GM12878 (cell line): ENCODE measurements around the gene MED31. TPM values are rescaled to one million over a fixed set of nuclear protein-coding genes. Genes with fewer than 3 reads are reported as not detected.

Experiments
- ATAC-seq: fragments of 200-7000 bp; cut with Tn5 transposase; 3 replicates; pipeline ENCODE4 v1.9.1; 2020; ENCODE audit warnings: mild to moderate bottlenecking, moderate library complexity
- BruUV-seq: library from RNA; stranded (reverse); fragments of 400-500 nt; replicated peaks from 2 replicates; lab custom pipeline; 2021; lab: Mats Ljungman, UMichigan
- CTCF ChIA-PET: fragments of 300-600 bp; sonication (Branson Sonifier 250); formaldehyde crosslinking; extraction: SDS; loops from one replicate; lab custom pipeline; 2021; ENCODE audit warnings: inconsistent platforms; lab: Yijun Ruan, JAX
- POLR2A ChIA-PET: fragments of 350-600 bp; formaldehyde crosslinking; extraction: SDS; loops from one replicate; lab custom pipeline; 2021; ENCODE audit warnings: inconsistent platforms; lab: Charles Lee
- RAD21 ChIA-PET: fragments of 300-600 bp; sonication (Branson Sonifier 250); formaldehyde crosslinking; loops from one replicate; lab custom pipeline; 2023; ENCODE audit warnings: antibody characterized with exemption; ENCODE audit not compliant: unreplicated experiment; lab: Charles Lee
- SMC1A ChIA-PET: fragments of 300-600 bp; sonication (Branson Sonifier 250); formaldehyde crosslinking; loops from one replicate; lab custom pipeline; 2023; ENCODE audit not compliant: unreplicated experiment, uncharacterized antibody; lab: Charles Lee
- DNase-seq: peaks from one replicate; pipeline ENCODE4 v3.0.0-alpha.2; 2011; ENCODE audit warnings: low read depth, low spot score
- FAIRE-seq: peaks from 3 replicates; lab custom pipeline; 2011; peaks lifted over from hg19 to GRCh38; lab: Jason Lieb, UNC
- H2AFZ ChIP-seq: 2 replicates; pipeline ENCODE4 v1.6.0; 2011; ENCODE audit warnings: low read depth, low read length, control low read depth; ENCODE audit not compliant: control insufficient read depth
- H3K27ac ChIP-seq: 2 replicates; pipeline ENCODE4 v1.5.1; 2011; ENCODE audit warnings: control low read depth; ENCODE audit not compliant: control insufficient read depth, insufficient read depth
- H3K27me3 ChIP-seq, 2 experiments: replicated peaks in 1 of 2; 2 replicates each; pipeline versions ENCODE4 v1.6.0 to v1.6.1; 2011; ENCODE audit warnings: low read length in 1 of 2; ENCODE audit not compliant: control insufficient read depth in 2 of 2, insufficient read depth in 2 of 2
- H3K36me3 ChIP-seq, 2 experiments: 2 replicates each; pipeline ENCODE4 v1.5.1; 2011; ENCODE audit warnings: low read length in 1 of 2; ENCODE audit not compliant: control insufficient read depth in 2 of 2, insufficient read depth in 2 of 2
- H3K4me1 ChIP-seq: 2 replicates; pipeline ENCODE4 v1.6.1; 2011; ENCODE audit warnings: mild to moderate bottlenecking, low read length, moderate library complexity, mixed read lengths; ENCODE audit not compliant: control insufficient read depth, insufficient read depth
- H3K4me2 ChIP-seq: 2 replicates; pipeline ENCODE4 v1.6.0; 2011; ENCODE audit warnings: control low read depth; ENCODE audit not compliant: control insufficient read depth, insufficient read depth
- H3K4me3 ChIP-seq: fragments of 200-600 bp; sonication (generic); 2 replicates; pipeline ENCODE4 v1.5.1; 2016
- H3K79me2 ChIP-seq: 2 replicates; pipeline ENCODE4 v1.6.0; 2011; ENCODE audit warnings: low read length; ENCODE audit not compliant: control insufficient read depth, insufficient read depth
- H3K9ac ChIP-seq: 2 replicates; pipeline ENCODE4 v1.8.0; 2011; ENCODE audit warnings: low read length, control low read depth, mixed read lengths; ENCODE audit not compliant: control insufficient read depth, insufficient read depth
- H3K9me3 ChIP-seq: replicated peaks from 3 replicates; pipeline ENCODE4 v1.5.1; 2011; ENCODE audit warnings: mild to moderate bottlenecking, low read length; ENCODE audit not compliant: control insufficient read depth, insufficient read depth
- H4K20me1 ChIP-seq: 2 replicates; pipeline ENCODE4 v1.6.0; 2011; ENCODE audit not compliant: control insufficient read depth, insufficient read depth
- EP300 ChIP-seq, 2 experiments: fragments of 150-350 bp in 1 of 2; IDR thresholded peaks; 2 replicates each; pipeline ENCODE4 v1.6.1; 2011 to 2012; ENCODE audit warnings: low read depth in 2 of 2, low read length in 2 of 2, borderline replicate concordance in 1 of 2, improper control_type of control experiment in 1 of 2, inconsistent platforms in 1 of 2; ENCODE audit not compliant: control insufficient read depth in 1 of 2
- NFXL1 ChIP-seq: fragments of 450-650 bp; IDR thresholded peaks from 2 replicates; pipeline ENCODE4 v1.6.1; 2017; ENCODE audit warnings: antibody characterized with exemption, mild to moderate bottlenecking, borderline replicate concordance
- NFYB ChIP-seq: IDR thresholded peaks from 2 replicates; pipeline ENCODE4 v1.6.1; 2011; ENCODE audit warnings: low read depth, mild to moderate bottlenecking, low read length, improper control_type of control experiment, moderate library complexity; ENCODE audit not compliant: insufficient read depth
- RB1 ChIP-seq: fragments of 450-650 bp; formaldehyde crosslinking; IDR thresholded peaks from 2 replicates; pipeline ENCODE4 v1.6.1; 2017; ENCODE audit warnings: mild to moderate bottlenecking, borderline replicate concordance
- SMARCA5 ChIP-seq: fragments of 450-650 bp; IDR thresholded peaks from 2 replicates; pipeline ENCODE4 v1.6.1; 2017; ENCODE audit warnings: mild to moderate bottlenecking
- ZNF384 ChIP-seq: IDR thresholded peaks from 2 replicates; pipeline ENCODE4 v1.6.1; 2012; ENCODE audit warnings: low read depth, mild to moderate bottlenecking, low read length, improper control_type of control experiment, borderline replicate concordance
- WGBS: methylation state at CpG from one replicate; pipeline ENCODE4 v1.1.6; 2016; ENCODE audit warnings: low lambda C conversion rate; ENCODE audit not compliant: insufficient replicate concordance, insufficient coverage; ENCODE audit errors: missing lambda C conversion rate; 5-methylcytosine and 5-hydroxymethylcytosine counted together
- in situ Hi-C: fragments of 300-500 bp; cut with MboI; formaldehyde crosslinking; loops from 9 replicates; pipeline ENCODE4 v1.14.3; 2018; ENCODE audit warnings: mixed read lengths
- intact Hi-C: fragments of 100-400 bp; cut with micrococcal nuclease; formaldehyde crosslinking; loops from one replicate; pipeline ENCODE4 v1.14.2; 2022; ENCODE audit not compliant: unreplicated experiment
- polyA plus RNA-seq, 11 experiments: library from polyadenylated mRNA; depleted of rRNA in 4 of 11; unstranded in 6 of 11; stranded (reverse) in 5 of 11; fragments of >200 nt; fragmentation: Nextera tagmentation in 4 of 11; fragmentation: Illumina TruSeq in 1 of 11; extraction: Ambion mirVana in 4 of 11; extraction: Trizol in 1 of 11; gene quantifications; 1 replicate in 1 of 11; 2 replicates in 10 of 11; pipeline versions ENCODE4 v1.2.1 to v1.2.3, GENCODE V29; 2011 to 2016; ENCODE audit warnings: inconsistent platforms in 2 of 11, missing spikeins in 2 of 11, low read depth in 1 of 11
- total RNA-seq, 4 experiments: library from RNA; depleted of rRNA in 3 of 4; stranded (reverse); fragments of >200 nt in 3 of 4; fragmentation: Illumina TruSeq in 1 of 4; extraction: Trizol in 1 of 4; gene quantifications; 2 replicates each; pipeline versions ENCODE4 v1.2.1 to v1.2.3, GENCODE V29; 2013 to 2021
- TF ChIP-seq, protein P1 (sequence below): fragments of 450-650 bp; IDR thresholded peaks from 2 replicates; pipeline ENCODE4 v1.6.1; 2017; ENCODE audit warnings: mild to moderate bottlenecking, moderate library complexity
- TF ChIP-seq, protein P2 (sequence below): IDR thresholded peaks from 2 replicates; pipeline ENCODE4 v1.6.1; 2011; ENCODE audit warnings: borderline replicate concordance, low read depth, mild to moderate bottlenecking, moderate library complexity, low read length; ENCODE audit not compliant: insufficient read depth, poor library complexity, severe bottlenecking
- TF ChIP-seq, protein P3 (sequence below): fragments of 450-650 bp; formaldehyde crosslinking; IDR thresholded peaks from 2 replicates; pipeline ENCODE4 v1.4.0; 2020; ENCODE audit warnings: mild to moderate bottlenecking, moderate library complexity

The MED31 gene
- total and polyA plus RNA-seq, 10 of the 15 experiments (the other 5 are each of a cell fraction or from before 2014, with no cell fraction given) = 14.4 to 71.1 (median 34.6) TPM

DNA sequence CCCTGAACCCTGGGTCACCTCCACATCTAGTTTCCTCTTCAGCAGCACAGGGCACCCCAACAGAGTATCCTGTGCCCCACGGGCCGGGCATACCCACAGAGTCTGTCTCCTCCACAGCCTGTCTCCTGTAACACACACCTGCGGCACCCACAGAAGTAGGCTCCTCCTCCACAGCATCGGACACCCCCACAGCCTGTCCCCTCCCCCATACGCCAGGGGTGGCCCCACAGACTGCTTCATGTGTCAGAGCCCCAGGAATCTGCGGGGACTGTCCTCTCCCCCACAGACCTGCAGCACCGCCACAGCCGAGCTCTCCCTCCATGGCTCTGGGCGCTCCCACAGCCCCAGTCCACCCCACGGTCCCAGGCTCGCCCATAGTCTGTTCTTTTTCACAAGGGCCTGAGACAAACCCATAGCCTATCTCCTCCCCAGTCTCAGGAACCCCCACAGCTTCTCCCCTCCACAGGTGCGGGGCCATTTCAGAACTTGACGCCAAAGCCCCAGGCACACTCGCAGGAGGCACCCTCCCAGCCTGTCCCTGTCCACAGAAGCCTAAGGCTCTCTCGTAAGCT, 12.3 kb downstream of the MED31 start:
- peaks cover 33% of the 10 kb centered on the region for H3K79me2 ChIP-seq
- ChIA-PET CTCF (interaction anchor here (0.5 to 1.5 kb wide), 2 partner anchors 10 to 817 kb away, joined by 3 to 5 read pairs; no protein-coding TSS in a partner anchor), SMC1A (no interaction called here), RAD21 (interaction anchor here (0.7 to 1.1 kb wide), 2 partner anchors 11 to 166 kb away, joined by 3 to 4 read pairs; no protein-coding TSS in a partner anchor), POLR2A (interaction anchor here (0.8 to 1.4 kb wide), 3 partner anchors 11 to 52 kb away, joined by 3 to 4 read pairs (median 3); partner anchors contain the start of genes C17orf100 and MED31)
- no peaks in the 10 kb centered on the region for H3K9me3 ChIP-seq
- H3K4me2 ChIP-seq = peak overlapping the region; percentile 88
- H3K27me3 ChIP-seq = no peaks in the 10 kb centered on the region
- peak overlapping the region; percentile 87 for H3K4me3 ChIP-seq
- intact Hi-C loops (no loop called here), in situ Hi-C loops (no loop called here)
- H3K36me3 ChIP-seq = peaks cover 0 to 12% of the 10 kb centered on the region in 2 experiments; a peak in 1 of 4 replicates
- FAIRE-seq (no peak), DNase-seq (no peak), ATAC-seq (no peak)
- H3K9ac ChIP-seq = peak overlapping the region; percentile 84
- no peaks in the 10 kb centered on the region for H4K20me1 ChIP-seq
- H3K27ac ChIP-seq = peak overlapping the region; percentile 83
- no TSS peak for BruUV-seq
- H3K4me1 ChIP-seq = peaks cover 11% of the 10 kb centered on the region; the same call in 1 of the 2 replicates
- H2AFZ ChIP-seq = no peak overlapping the region
- 40% methylated on average over 15 of the region's 15 CpGs for WGBS
- TF ChIP-seq, protein P1, sequence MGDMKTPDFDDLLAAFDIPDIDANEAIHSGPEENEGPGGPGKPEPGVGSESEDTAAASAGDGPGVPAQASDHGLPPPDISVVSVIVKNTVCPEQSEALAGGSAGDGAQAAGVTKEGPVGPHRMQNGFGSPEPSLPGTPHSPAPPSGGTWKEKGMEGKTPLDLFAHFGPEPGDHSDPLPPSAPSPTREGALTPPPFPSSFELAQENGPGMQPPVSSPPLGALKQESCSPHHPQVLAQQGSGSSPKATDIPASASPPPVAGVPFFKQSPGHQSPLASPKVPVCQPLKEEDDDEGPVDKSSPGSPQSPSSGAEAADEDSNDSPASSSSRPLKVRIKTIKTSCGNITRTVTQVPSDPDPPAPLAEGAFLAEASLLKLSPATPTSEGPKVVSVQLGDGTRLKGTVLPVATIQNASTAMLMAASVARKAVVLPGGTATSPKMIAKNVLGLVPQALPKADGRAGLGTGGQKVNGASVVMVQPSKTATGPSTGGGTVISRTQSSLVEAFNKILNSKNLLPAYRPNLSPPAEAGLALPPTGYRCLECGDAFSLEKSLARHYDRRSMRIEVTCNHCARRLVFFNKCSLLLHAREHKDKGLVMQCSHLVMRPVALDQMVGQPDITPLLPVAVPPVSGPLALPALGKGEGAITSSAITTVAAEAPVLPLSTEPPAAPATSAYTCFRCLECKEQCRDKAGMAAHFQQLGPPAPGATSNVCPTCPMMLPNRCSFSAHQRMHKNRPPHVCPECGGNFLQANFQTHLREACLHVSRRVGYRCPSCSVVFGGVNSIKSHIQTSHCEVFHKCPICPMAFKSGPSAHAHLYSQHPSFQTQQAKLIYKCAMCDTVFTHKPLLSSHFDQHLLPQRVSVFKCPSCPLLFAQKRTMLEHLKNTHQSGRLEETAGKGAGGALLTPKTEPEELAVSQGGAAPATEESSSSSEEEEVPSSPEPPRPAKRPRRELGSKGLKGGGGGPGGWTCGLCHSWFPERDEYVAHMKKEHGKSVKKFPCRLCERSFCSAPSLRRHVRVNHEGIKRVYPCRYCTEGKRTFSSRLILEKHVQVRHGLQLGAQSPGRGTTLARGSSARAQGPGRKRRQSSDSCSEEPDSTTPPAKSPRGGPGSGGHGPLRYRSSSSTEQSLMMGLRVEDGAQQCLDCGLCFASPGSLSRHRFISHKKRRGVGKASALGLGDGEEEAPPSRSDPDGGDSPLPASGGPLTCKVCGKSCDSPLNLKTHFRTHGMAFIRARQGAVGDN = no peak
- TF ChIP-seq, protein P2, sequence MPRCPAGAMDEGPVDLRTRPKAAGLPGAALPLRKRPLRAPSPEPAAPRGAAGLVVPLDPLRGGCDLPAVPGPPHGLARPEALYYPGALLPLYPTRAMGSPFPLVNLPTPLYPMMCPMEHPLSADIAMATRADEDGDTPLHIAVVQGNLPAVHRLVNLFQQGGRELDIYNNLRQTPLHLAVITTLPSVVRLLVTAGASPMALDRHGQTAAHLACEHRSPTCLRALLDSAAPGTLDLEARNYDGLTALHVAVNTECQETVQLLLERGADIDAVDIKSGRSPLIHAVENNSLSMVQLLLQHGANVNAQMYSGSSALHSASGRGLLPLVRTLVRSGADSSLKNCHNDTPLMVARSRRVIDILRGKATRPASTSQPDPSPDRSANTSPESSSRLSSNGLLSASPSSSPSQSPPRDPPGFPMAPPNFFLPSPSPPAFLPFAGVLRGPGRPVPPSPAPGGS = no peak
- TF ChIP-seq RB1 (no peak), SMARCA5 (no peak), ZNF384 (no peak), EP300 (IDR thresholded peaks at IDR 0.05; ENCODE audit: borderline replicate concordance in 1 of 2, control insufficient read depth in 1 of 2, low read depth in 2 of 2, low read length in 2 of 2) (no peak), NFYB (no peak), NFXL1 (no peak)
- TF ChIP-seq, protein P3, sequence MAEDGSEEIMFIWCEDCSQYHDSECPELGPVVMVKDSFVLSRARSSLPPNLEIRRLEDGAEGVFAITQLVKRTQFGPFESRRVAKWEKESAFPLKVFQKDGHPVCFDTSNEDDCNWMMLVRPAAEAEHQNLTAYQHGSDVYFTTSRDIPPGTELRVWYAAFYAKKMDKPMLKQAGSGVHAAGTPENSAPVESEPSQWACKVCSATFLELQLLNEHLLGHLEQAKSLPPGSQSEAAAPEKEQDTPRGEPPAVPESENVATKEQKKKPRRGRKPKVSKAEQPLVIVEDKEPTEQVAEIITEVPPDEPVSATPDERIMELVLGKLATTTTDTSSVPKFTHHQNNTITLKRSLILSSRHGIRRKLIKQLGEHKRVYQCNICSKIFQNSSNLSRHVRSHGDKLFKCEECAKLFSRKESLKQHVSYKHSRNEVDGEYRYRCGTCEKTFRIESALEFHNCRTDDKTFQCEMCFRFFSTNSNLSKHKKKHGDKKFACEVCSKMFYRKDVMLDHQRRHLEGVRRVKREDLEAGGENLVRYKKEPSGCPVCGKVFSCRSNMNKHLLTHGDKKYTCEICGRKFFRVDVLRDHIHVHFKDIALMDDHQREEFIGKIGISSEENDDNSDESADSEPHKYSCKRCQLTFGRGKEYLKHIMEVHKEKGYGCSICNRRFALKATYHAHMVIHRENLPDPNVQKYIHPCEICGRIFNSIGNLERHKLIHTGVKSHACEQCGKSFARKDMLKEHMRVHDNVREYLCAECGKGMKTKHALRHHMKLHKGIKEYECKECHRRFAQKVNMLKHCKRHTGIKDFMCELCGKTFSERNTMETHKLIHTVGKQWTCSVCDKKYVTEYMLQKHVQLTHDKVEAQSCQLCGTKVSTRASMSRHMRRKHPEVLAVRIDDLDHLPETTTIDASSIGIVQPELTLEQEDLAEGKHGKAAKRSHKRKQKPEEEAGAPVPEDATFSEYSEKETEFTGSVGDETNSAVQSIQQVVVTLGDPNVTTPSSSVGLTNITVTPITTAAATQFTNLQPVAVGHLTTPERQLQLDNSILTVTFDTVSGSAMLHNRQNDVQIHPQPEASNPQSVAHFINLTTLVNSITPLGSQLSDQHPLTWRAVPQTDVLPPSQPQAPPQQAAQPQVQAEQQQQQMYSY (CRISPR knock-in tag) = no peak
